H9 (cell line): ENCODE results near the gene ESPL1. TPM values are rescaled to one million over a fixed set of nuclear protein-coding genes. Genes with fewer than 3 reads are reported as not detected.

ENCODE experiments used
- DNase-seq: peaks from one replicate; pipeline ENCODE4 v3.0.0-alpha.2; 2017
- H2AFZ ChIP-seq: one replicate; pipeline ENCODE4 v1.6.1; 2013; ENCODE audit warnings: mild to moderate bottlenecking, low read length, control low read depth, moderate library complexity
- H2AK5ac ChIP-seq: 2 replicates; pipeline ENCODE4 v1.6.1; 2013; ENCODE audit warnings: low read length, control low read depth, mixed read lengths; ENCODE audit not compliant: insufficient read length
- H2BK120ac ChIP-seq: one replicate; pipeline ENCODE4 v1.6.1; 2013; ENCODE audit warnings: low read depth, mild to moderate bottlenecking, low read length, control low read depth, inconsistent platforms; ENCODE audit not compliant: poor library complexity, severe bottlenecking
- H2BK12ac ChIP-seq: 2 replicates; pipeline ENCODE4 v1.6.1; 2013; ENCODE audit warnings: low read length, control low read depth, mixed read lengths, low read depth; ENCODE audit not compliant: insufficient read length
- H2BK15ac ChIP-seq: 2 replicates; pipeline ENCODE4 v1.6.1; 2013; ENCODE audit warnings: low read depth, low read length, control low read depth
- H2BK20ac ChIP-seq: one replicate; pipeline ENCODE4 v1.6.1; 2013; ENCODE audit warnings: low read depth, mild to moderate bottlenecking, low read length, control low read depth, inconsistent platforms; ENCODE audit not compliant: poor library complexity, severe bottlenecking
- H2BK5ac ChIP-seq: 2 replicates; pipeline ENCODE4 v1.6.1; 2013; ENCODE audit warnings: low read length, control low read depth, mixed read lengths; ENCODE audit not compliant: insufficient read length
- H3K14ac ChIP-seq: 2 replicates; pipeline ENCODE4 v1.6.1; 2013; ENCODE audit warnings: low read length, control low read depth; ENCODE audit not compliant: insufficient read depth
- H3K18ac ChIP-seq: 2 replicates; pipeline ENCODE4 v1.6.1; 2013; ENCODE audit warnings: low read depth, mild to moderate bottlenecking, mixed read lengths, low read length, control low read depth; ENCODE audit not compliant: insufficient read length
- H3K23ac ChIP-seq: 2 replicates; pipeline ENCODE4 v1.6.1; 2013; ENCODE audit warnings: low read length, control low read depth, mixed read lengths, low read depth; ENCODE audit not compliant: insufficient read length
- H3K23me2 ChIP-seq: 2 replicates; pipeline ENCODE4 v1.6.1; 2013; ENCODE audit warnings: low read depth, mild to moderate bottlenecking, mixed read lengths, low read length, control low read depth; ENCODE audit not compliant: insufficient read length, poor library complexity, severe bottlenecking
- H3K27ac ChIP-seq: 2 replicates; pipeline ENCODE4 v1.5.1; 2013; ENCODE audit warnings: low read length, control low read depth, mixed read lengths, low read depth; ENCODE audit not compliant: insufficient read length
- H3K27me3 ChIP-seq: 2 replicates; pipeline ENCODE4 v1.6.1; 2013; ENCODE audit warnings: low read length, control low read depth, inconsistent platforms; ENCODE audit not compliant: insufficient read depth
- H3K4ac ChIP-seq: 2 replicates; pipeline ENCODE4 v1.6.1; 2013; ENCODE audit warnings: low read depth, mild to moderate bottlenecking, control low read depth, inconsistent platforms, low read length, moderate library complexity
- H3K4me1 ChIP-seq: 2 replicates; pipeline ENCODE4 v1.6.1; 2013; ENCODE audit warnings: low read length, control low read depth, inconsistent platforms; ENCODE audit not compliant: insufficient read depth
- H3K4me2 ChIP-seq: 2 replicates; pipeline ENCODE4 v1.6.1; 2013; ENCODE audit warnings: low read length, control low read depth, mixed read lengths; ENCODE audit not compliant: insufficient read length, insufficient read depth
- H3K56ac ChIP-seq: 2 replicates; pipeline ENCODE4 v1.6.1; 2013; ENCODE audit warnings: low read depth, mild to moderate bottlenecking, mixed read lengths, low read length, control low read depth; ENCODE audit not compliant: insufficient read length
- H3K79me1 ChIP-seq: 2 replicates; pipeline ENCODE4 v1.6.1; 2013; ENCODE audit warnings: low read depth, mild to moderate bottlenecking, moderate library complexity, low read length, control low read depth, inconsistent platforms; ENCODE audit not compliant: insufficient read depth, poor library complexity, severe bottlenecking
- H3K79me2 ChIP-seq: 2 replicates; pipeline ENCODE4 v1.6.1; 2013; ENCODE audit warnings: low read length, control low read depth, inconsistent platforms; ENCODE audit not compliant: insufficient read depth
- H3K9ac ChIP-seq: 2 replicates; pipeline ENCODE4 v1.6.1; 2013; ENCODE audit warnings: low read length, control low read depth, mixed read lengths; ENCODE audit not compliant: insufficient read length; ENCODE audit errors: extremely low read depth
- H3K9me3 ChIP-seq: one replicate; pipeline ENCODE4 v1.6.1; 2013; ENCODE audit warnings: low read depth, low read length, inconsistent platforms; ENCODE audit not compliant: control insufficient read depth
- H3T11ph ChIP-seq: one replicate; pipeline ENCODE4 v1.6.1; 2013; ENCODE audit warnings: mild to moderate bottlenecking, low read length, control low read depth, inconsistent platforms
- H4K20me1 ChIP-seq: one replicate; pipeline ENCODE4 v1.6.1; 2013; ENCODE audit not compliant: control insufficient read depth, insufficient read length, insufficient read depth
- H4K5ac ChIP-seq: 2 replicates; pipeline ENCODE4 v1.6.1; 2013; ENCODE audit warnings: low read depth, mild to moderate bottlenecking, mixed read lengths, low read length, control low read depth; ENCODE audit not compliant: insufficient read length
- H4K8ac ChIP-seq: replicated peaks from 2 replicates; pipeline ENCODE4 v1.6.1; 2013; ENCODE audit warnings: low read length, control low read depth, mixed read lengths, low read depth; ENCODE audit not compliant: insufficient read length
- H4K91ac ChIP-seq: 2 replicates; pipeline ENCODE4 v1.6.1; 2013; ENCODE audit warnings: low read depth, mild to moderate bottlenecking, moderate library complexity, mixed read lengths, low read length, control low read depth; ENCODE audit not compliant: insufficient read length
- H3K27ac Mint-ChIP-seq, 3 experiments: 2 replicates in 2 of 3; 3 replicates in 1 of 3; pipeline ENCODE4 v1.8.0; 2020 to 2021; ENCODE audit warnings: mixed read lengths in 3 of 3, mild to moderate bottlenecking in 1 of 3, moderate library complexity in 1 of 3
- H3K27me3 Mint-ChIP-seq: 2 replicates; pipeline ENCODE4 v1.8.0; 2021; ENCODE audit warnings: low read depth, mild to moderate bottlenecking, moderate library complexity, mixed read lengths
- H3K36me3 Mint-ChIP-seq, 3 experiments: 2 replicates in 2 of 3; 3 replicates in 1 of 3; pipeline ENCODE4 v1.8.0; 2020 to 2021; ENCODE audit warnings: low read depth in 3 of 3, mixed read lengths in 3 of 3; ENCODE audit not compliant: insufficient read depth in 1 of 3
- H3K4me1 Mint-ChIP-seq, 2 experiments: 2 replicates each; pipeline ENCODE4 v1.8.0; 2020; ENCODE audit warnings: mixed read lengths in 2 of 2
- H3K4me3 Mint-ChIP-seq, 2 experiments: 2 replicates in 1 of 2; 3 replicates in 1 of 2; pipeline ENCODE4 v1.8.0; 2020 to 2021; ENCODE audit warnings: mild to moderate bottlenecking in 2 of 2, mixed read lengths in 2 of 2, moderate library complexity in 1 of 2
- H3K9me3 Mint-ChIP-seq, 2 experiments: 2 replicates in 1 of 2; 3 replicates in 1 of 2; pipeline ENCODE4 v1.8.0; 2020; ENCODE audit warnings: mild to moderate bottlenecking in 2 of 2, mixed read lengths in 2 of 2, moderate library complexity in 1 of 2
- CTCF ChIP-seq: fragments of 200-600 bp; sonication (generic); conservative IDR thresholded peaks from 3 replicates; pipeline ENCODE4 v1.8.0; 2021; ENCODE audit warnings: antibody characterized with exemption, mild to moderate bottlenecking
- WGBS: extraction: QIAGEN DNeasy Blood & Tissue Kit; methylation state at CpG from one replicate; pipeline ENCODE4 v1.1.7; 2013; ENCODE audit warnings: missing lambda C conversion rate, low lambda C conversion rate, mixed read lengths; ENCODE audit not compliant: insufficient read length; ENCODE audit errors: extremely low coverage; 5-methylcytosine and 5-hydroxymethylcytosine counted together
- total RNA-seq: library from RNA; stranded (reverse); gene quantifications from 2 replicates; pipeline ENCODE4 v1.2.1, GENCODE V29; 2021

Gene ESPL1
- total RNA-seq, 1 experiment from 2014 or later, result 43.2 TPM

GRCh38 chr12:53287741-53288216 is 19.7 kb downstream of the ESPL1 start:
- Histone ChIP-seq H4K91ac (no peak overlapping the region), H3K9me3 (no peaks in the 10 kb centered on the region), H2BK12ac (no peak overlapping the region), H3K18ac (no peak overlapping the region), H2BK15ac (no peak overlapping the region), H2BK120ac (no peak overlapping the region), H2AFZ (no peak overlapping the region), H4K5ac (no peak overlapping the region), H3K79me1 (no peaks in the 10 kb centered on the region), H2BK5ac (no peak overlapping the region), H3K4me1 (no peaks in the 10 kb centered on the region), H2BK20ac (no peak overlapping the region), H3K4me2 (no peak overlapping the region), H4K20me1 (no peaks in the 10 kb centered on the region), H3K79me2 (no peaks in the 10 kb centered on the region), H3K27me3 (no peaks in the 10 kb centered on the region), H3K27ac (no peak overlapping the region), H3T11ph (no peak overlapping the region), H3K14ac (no peak overlapping the region), H4K8ac (no peak overlapping the region), H3K4ac (no peak overlapping the region), H2AK5ac (no peak overlapping the region), H3K23me2 (no peaks in the 10 kb centered on the region), H3K9ac (no peak overlapping the region), H3K56ac (no peak overlapping the region), H3K23ac (no peak overlapping the region)
- Mint-ChIP-seq H3K27me3 (no peaks in the 10 kb centered on the region; the same call in 1 of the 2 replicates), H3K4me1 (no peaks in the 10 kb centered on the region), H3K36me3 (peaks cover 47 to 77% (median 73%) of the 10 kb centered on the region in 3 experiments), H3K9me3 (no peaks in the 10 kb centered on the region), H3K27ac (peak overlapping the region in 2 of 3 experiments; percentile 12 to 53; a peak in 3 of 7 replicates), H3K4me3 (peak overlapping the region in 1 of 2 experiments; percentile 1; a peak in 1 of 5 replicates)
- DNase-seq, result peak; percentile 77
- peak; percentile 80 for TF ChIP-seq CTCF
- WGBS, result no CpG with 5 or more reads among the region's 11 CpGs
